GM13977 (cell line): ENCODE results near the gene LTO1.

ENCODE experiments used
- DNase-seq: peaks from one replicate; pipeline ENCODE4 v3.0.0; 2012; ENCODE audit warnings: low spot score
- CTCF ChIP-seq: IDR thresholded peaks from 2 replicates; pipeline ENCODE4 v1.5.1; 2012; ENCODE audit warnings: mild to moderate bottlenecking, control low read depth; ENCODE audit not compliant: insufficient read depth; ENCODE audit errors: extremely low read depth, missing control alignments
- in situ Hi-C: fragments of 300-500 bp; cut with MboI; formaldehyde crosslinking; loops from one replicate; pipeline ENCODE4 v1.12.0; 2022; ENCODE audit warnings: low sequenced_read_pairs, low pct_unique_long_range_greater_than_20kb, mixed read lengths, inconsistent platforms; ENCODE audit not compliant: unreplicated experiment

LTO1 gene

GRCh38 chr11:69659591-69659990, 15.6 kb downstream of the LTO1 start:
- DNase-seq = no peak
- TF ChIP-seq CTCF = no peak
- in situ Hi-C loops = loop anchor here (25.0 kb wide), 1 partner anchor 747 kb away; the partner anchor contains the start of genes IGHMBP2 and MRPL21

- no peak for DNase-seq
- TF ChIP-seq CTCF = no peak
- in situ Hi-C loops = loop anchor here (25.0 kb wide), 1 partner anchor 747 kb away; the partner anchor contains the start of genes IGHMBP2 and MRPL21
Observed at GRCh38 chr11:69658626-69659450, 16.3 kb downstream of the LTO1 start.

GRCh38 chr11:69657911-69658625, 17.1 kb downstream of the LTO1 start:
- no peak for TF ChIP-seq CTCF
- in situ Hi-C loops = loop anchor here (25.0 kb wide), 1 partner anchor 746 kb away; the partner anchor contains the start of genes IGHMBP2 and MRPL21
- no peak for DNase-seq

GRCh38 chr11:69657456-69657910, 17.7 kb downstream of the LTO1 start:
- no peak for DNase-seq
- no peak for TF ChIP-seq CTCF
- in situ Hi-C loops = loop anchor here (25.0 kb wide), 1 partner anchor 745 kb away; the partner anchor contains the start of genes IGHMBP2 and MRPL21

GRCh38 chr11:69656536-69657455, 18.4 kb downstream of the LTO1 start:
- in situ Hi-C loops = loop anchor here (25.0 kb wide), 1 partner anchor 744 kb away; the partner anchor contains the start of genes IGHMBP2 and MRPL21
- no peak for TF ChIP-seq CTCF

More at GRCh38 chr11:69656536-69657455, 18.4 kb downstream of the LTO1 start:
- no peak for DNase-seq
